Activated CD4-positive, alpha-beta T cell treated with anti-CD3 and anti-CD28 coated beads, Interleukin-2, amount 10 ng/mL, durations not matched to agents 7 days and 5 days (primary cell): Measurements from ENCODE around the gene DLAT. TPM values are rescaled to one million over a fixed set of nuclear protein-coding genes. Genes with fewer than 3 reads are reported as not detected.
A peak's percentile ranks its signal among the peaks of the same experiment; 100 is the strongest.
"Not testable (repeated sequence)": the region's sequence is repeated elsewhere in the genome, so short reads cannot be mapped to it uniquely, and the experiment has no call there.

Source experiments
- CTCF ChIA-PET: fragments of 350-600 bp; sonication (Branson Sonifier 250); formaldehyde crosslinking; loops from one replicate; lab custom pipeline; 2021; ENCODE audit warnings: antibody characterized with exemption; lab: Charles Lee
- POLR2A ChIA-PET: fragments of 350-600 bp; sonication (Branson Sonifier 250); formaldehyde crosslinking; loops from one replicate; lab custom pipeline; 2021; ENCODE audit warnings: antibody characterized with exemption; lab: Charles Lee
- DNase-seq: peaks from one replicate; pipeline ENCODE4 v3.0.0-alpha.2; 2020
- H3K27ac Mint-ChIP-seq: one replicate; pipeline ENCODE4 v1.8.0; 2021; ENCODE audit warnings: mild to moderate bottlenecking, moderate library complexity, mixed read lengths
- H3K27me3 Mint-ChIP-seq: one replicate; pipeline ENCODE4 v1.8.0; 2021; ENCODE audit warnings: mixed read lengths
- H3K36me3 Mint-ChIP-seq: one replicate; pipeline ENCODE4 v1.8.0; 2021; ENCODE audit warnings: low read depth, mixed read lengths
- H3K4me1 Mint-ChIP-seq: one replicate; pipeline ENCODE4 v1.8.0; 2021; ENCODE audit warnings: mixed read lengths
- H3K4me3 Mint-ChIP-seq: one replicate; pipeline ENCODE4 v1.8.0; 2021; ENCODE audit warnings: mild to moderate bottlenecking, moderate library complexity, mixed read lengths
- H3K9me3 Mint-ChIP-seq: one replicate; pipeline ENCODE4 v1.8.0; 2021; ENCODE audit warnings: mixed read lengths
- total RNA-seq, 2 experiments: library from RNA; stranded (reverse); gene quantifications; one replicate each; pipeline ENCODE4 v1.2.3, GENCODE V29; 2021

Gene DLAT
- total RNA-seq, 2 experiments from 2014 or later, result 27.7 to 31.6 TPM

GRCh38 chr11:112082729-112083128 is 57.5 kb downstream of the DLAT start:
- ChIA-PET POLR2A (no interaction called here), CTCF (interaction anchor here (0.6 to 1.5 kb wide), 4 partner anchors 10 to 1151 kb away, joined by 3 read pairs; no protein-coding TSS in a partner anchor)
- no peak overlapping the region for H3K4me3 Mint-ChIP-seq
- H3K27ac Mint-ChIP-seq, result no peak overlapping the region
- no peak for DNase-seq
- H3K4me1 Mint-ChIP-seq, result peaks cover 47% of the 10 kb centered on the region
- H3K9me3 Mint-ChIP-seq, result no peaks in the 10 kb centered on the region
- H3K36me3 Mint-ChIP-seq, result peaks cover 70% of the 10 kb centered on the region
- no peaks in the 10 kb centered on the region for H3K27me3 Mint-ChIP-seq

- POLR2A ChIA-PET, result interaction anchor here (0.6 kb wide), 1 partner anchor 11 kb away, joined by 3 read pairs; no protein-coding TSS in a partner anchor
- Mint-ChIP-seq H3K27me3 (no peaks in the 10 kb centered on the region), H3K4me3 (peak overlapping the region; percentile 97), H3K27ac (peak overlapping the region; percentile 94), H3K9me3 (no peaks in the 10 kb centered on the region), H3K36me3 (peaks cover 70% of the 10 kb centered on the region), H3K4me1 (peaks cover 67% of the 10 kb centered on the region)
- peak; percentile 51 for DNase-seq
- CTCF ChIA-PET, result interaction anchor here (0.7 to 1.7 kb wide), 6 partner anchors 10 to 195 kb away, joined by 3 to 7 read pairs (median 4); no protein-coding TSS in a partner anchor
Observed at GRCh38 chr11:112085822-112086421, 60.7 kb downstream of the DLAT start.

GRCh38 chr11:112086422-112087191 is 61.4 kb downstream of the DLAT start, which contains the start of the genes SDHD and TIMM8B:
Gene SDHD (plus strand): TSS chr11:112086873. CDS start chr11:112086908, 35 bp downstream.
Gene TIMM8B (minus strand): TSS chr11:112086756. CDS start chr11:112086723, 33 bp downstream.
- Mint-ChIP-seq H3K4me1 (peaks cover 65% of the 10 kb centered on the region), H3K27ac (peak within 1 kb of the TSS; percentile 94), H3K36me3 (peaks cover 75% of the 10 kb centered on the region), H3K4me3 (peak within 1 kb of the TSS; percentile 97), H3K27me3 (no peaks in the 10 kb centered on the region), H3K9me3 (no peaks in the 10 kb centered on the region)
- ChIA-PET CTCF (interaction anchor here (0.6 to 1.7 kb wide), 9 partner anchors 9 to 251 kb away, joined by 3 to 7 read pairs (median 4); no protein-coding TSS in a partner anchor), POLR2A (interaction anchor here (0.6 kb wide), 1 partner anchor 11 kb away, joined by 3 read pairs; no protein-coding TSS in a partner anchor)
- peak; percentile 98 for DNase-seq

- DNase-seq, result no peak
- POLR2A ChIA-PET, result no interaction called here
- Mint-ChIP-seq H3K27me3 (no peaks in the 10 kb centered on the region), H3K36me3 (peaks cover 77% of the 10 kb centered on the region), H3K27ac (peak overlapping the region; percentile 94), H3K4me3 (peak overlapping the region; percentile 97), H3K9me3 (no peaks in the 10 kb centered on the region), H3K4me1 (peaks cover 63% of the 10 kb centered on the region)
- CTCF ChIA-PET, result interaction anchor here (0.6 to 1.7 kb wide), 7 partner anchors 8 to 250 kb away, joined by 3 to 7 read pairs (median 4); no protein-coding TSS in a partner anchor
Observed at GRCh38 chr11:112087212-112087611, 62.0 kb downstream of the DLAT start.

- POLR2A ChIA-PET, result not testable (repeated sequence)
- CTCF ChIA-PET, result interaction anchor here (0.8 kb wide), 1 partner anchor 9 kb away, joined by 5 read pairs; the partner anchor contains the start of genes SDHD and TIMM8B
Observed at GRCh38 chr11:112095302-112095701, 70.1 kb downstream of the DLAT start.

GRCh38 chr11:112096194-112096593 is 71.0 kb downstream of the DLAT start:
- Mint-ChIP-seq H3K4me1 (no peaks in the 10 kb centered on the region), H3K27me3 (no peaks in the 10 kb centered on the region), H3K4me3 (no peak overlapping the region), H3K36me3 (peaks cover 34% of the 10 kb centered on the region), H3K27ac (no peak overlapping the region), H3K9me3 (no peaks in the 10 kb centered on the region)
- ChIA-PET POLR2A (no interaction called here), CTCF (no interaction called here)
- DNase-seq, result no peak

More at GRCh38 chr11:112095302-112095701, 70.1 kb downstream of the DLAT start:
- not testable (repeated sequence) for H3K27ac Mint-ChIP-seq, H3K27me3 Mint-ChIP-seq, H3K4me1 Mint-ChIP-seq, H3K9me3 Mint-ChIP-seq, DNase-seq, H3K4me3 Mint-ChIP-seq
- peaks cover 40% of the 10 kb centered on the region for H3K36me3 Mint-ChIP-seq

GRCh38 chr11:112097734-112098528 is 72.7 kb downstream of the DLAT start:
- CTCF ChIA-PET, result interaction anchor here (1.0 to 2.3 kb wide), 4 partner anchors 11 to 226 kb away, joined by 3 to 7 read pairs (median 4); partner anchors contain the start of genes SDHD and TIMM8B
- POLR2A ChIA-PET, result interaction anchor here (0.6 kb wide), 1 partner anchor 12 kb away, joined by 3 read pairs; the partner anchor contains the start of genes SDHD and TIMM8B
- H3K4me1 Mint-ChIP-seq, result no peaks in the 10 kb centered on the region
- no peaks in the 10 kb centered on the region for H3K27me3 Mint-ChIP-seq
- no peaks in the 10 kb centered on the region for H3K9me3 Mint-ChIP-seq
- no peak for DNase-seq
- no peak overlapping the region for H3K27ac Mint-ChIP-seq
- peaks cover 20% of the 10 kb centered on the region for H3K36me3 Mint-ChIP-seq
- H3K4me3 Mint-ChIP-seq, result no peak overlapping the region

- Mint-ChIP-seq H3K36me3 (peaks cover 12% of the 10 kb centered on the region), H3K27me3 (no peaks in the 10 kb centered on the region), H3K27ac (no peak overlapping the region), H3K4me3 (no peak overlapping the region), H3K4me1 (no peaks in the 10 kb centered on the region), H3K9me3 (no peaks in the 10 kb centered on the region)
- ChIA-PET CTCF (no interaction called here), POLR2A (no interaction called here)
- no peak for DNase-seq
Observed at GRCh38 chr11:112100462-112100861, 75.3 kb downstream of the DLAT start.

- POLR2A ChIA-PET, result no interaction called here
- Mint-ChIP-seq H3K4me3 (no peak overlapping the region), H3K27me3 (no peaks in the 10 kb centered on the region), H3K27ac (no peak overlapping the region), H3K9me3 (no peaks in the 10 kb centered on the region), H3K36me3 (peaks cover 2% of the 10 kb centered on the region), H3K4me1 (no peaks in the 10 kb centered on the region)
- CTCF ChIA-PET, result interaction anchor here (1.2 to 1.9 kb wide), 2 partner anchors 9 to 10 kb away, joined by 4 to 8 read pairs; no protein-coding TSS in a partner anchor
- DNase-seq, result no peak
Observed at GRCh38 chr11:112103446-112103845, 78.2 kb downstream of the DLAT start.

GRCh38 chr11:112106070-112106469 is 80.9 kb downstream of the DLAT start:
- no peak overlapping the region for H3K4me3 Mint-ChIP-seq
- H3K4me1 Mint-ChIP-seq, result no peaks in the 10 kb centered on the region
- no peaks in the 10 kb centered on the region for H3K36me3 Mint-ChIP-seq
- ChIA-PET POLR2A (no interaction called here), CTCF (interaction anchor here (0.7 to 0.9 kb wide), 2 partner anchors 14 to 66 kb away, joined by 3 read pairs; no protein-coding TSS in a partner anchor)
- no peak for DNase-seq
- H3K9me3 Mint-ChIP-seq, result no peaks in the 10 kb centered on the region
- H3K27ac Mint-ChIP-seq, result no peak overlapping the region
- H3K27me3 Mint-ChIP-seq, result no peaks in the 10 kb centered on the region
